DMS153 (cell line): Measurements from ENCODE around the gene SACS.

Source experiments
- DNase-seq: peaks from one replicate; lab custom pipeline; 2025; lab: John Stamatoyannopoulos, UW

Gene SACS

DNA sequence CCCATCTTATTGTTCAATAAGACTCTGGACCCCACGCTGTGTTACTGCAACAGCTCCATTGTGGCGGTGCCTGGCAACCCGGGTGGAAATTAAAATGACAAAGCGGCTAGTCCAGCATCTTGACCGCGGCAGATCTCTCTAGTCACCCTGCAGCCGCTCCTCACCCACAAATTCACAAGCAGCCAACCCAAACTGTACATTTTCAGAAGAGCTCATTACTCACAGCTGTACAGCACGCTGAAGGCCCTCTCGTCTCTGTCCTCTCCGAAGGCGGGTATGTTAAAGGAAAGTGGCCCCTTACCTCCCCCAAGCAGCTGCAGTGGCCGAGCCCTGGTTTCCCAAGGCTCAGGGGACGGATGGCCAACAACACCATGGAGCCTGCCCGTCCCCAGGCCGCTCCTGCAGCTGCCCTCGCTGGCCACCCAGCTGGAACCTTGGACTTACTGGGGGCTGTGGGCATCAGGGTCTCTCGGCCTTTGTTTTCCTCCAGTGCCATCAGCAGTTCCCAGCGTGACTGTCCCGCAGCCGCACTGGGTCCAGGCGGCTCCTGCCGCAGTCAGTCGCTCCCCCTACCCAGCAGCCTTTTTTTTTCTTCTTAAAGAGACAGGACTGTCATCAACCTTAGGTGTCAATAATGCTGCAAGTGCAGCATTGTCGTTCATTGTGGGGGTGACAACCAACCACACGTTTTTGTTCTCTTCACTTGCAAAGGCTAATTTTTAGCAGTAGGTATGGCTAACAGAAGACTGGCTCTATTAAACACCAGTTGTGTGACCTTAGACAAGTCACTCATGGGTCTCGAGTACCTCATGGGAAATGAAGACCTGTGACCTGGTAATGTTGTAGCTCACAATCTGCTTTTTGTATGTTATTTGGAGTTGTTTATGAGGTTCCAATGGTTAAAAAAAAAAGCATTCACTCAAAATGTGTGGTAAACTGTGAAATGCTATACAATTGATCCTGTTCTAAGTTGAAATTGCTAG, at the start of gene SACS:
SACS (minus strand) TSS at position 532 of the 983 bp plus-strand sequence. CDS start 22,463 bp downstream, outside the sequence.
- peak; percentile 21 for DNase-seq

DNA sequence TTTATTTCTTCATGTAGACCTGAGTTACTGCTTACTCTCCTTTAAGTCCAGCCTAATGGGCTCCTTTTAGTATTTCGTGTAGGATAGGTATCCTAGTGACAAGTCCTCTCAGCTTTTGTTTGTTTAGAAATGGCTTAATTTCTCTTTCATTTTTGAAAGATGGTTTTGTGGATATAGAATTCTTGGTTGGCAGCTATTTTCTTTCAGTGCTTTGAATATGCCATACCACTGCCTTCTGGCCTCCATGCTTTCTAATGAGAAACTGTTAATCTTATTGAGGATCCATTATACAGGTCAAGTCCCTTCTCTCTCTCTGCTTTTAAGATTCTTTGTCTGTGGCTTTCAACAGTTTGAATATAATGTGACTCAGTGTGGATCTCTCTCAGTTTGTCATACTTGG, 46.8 kb upstream of the SACS start:
- DNase-seq: no peak

DNA sequence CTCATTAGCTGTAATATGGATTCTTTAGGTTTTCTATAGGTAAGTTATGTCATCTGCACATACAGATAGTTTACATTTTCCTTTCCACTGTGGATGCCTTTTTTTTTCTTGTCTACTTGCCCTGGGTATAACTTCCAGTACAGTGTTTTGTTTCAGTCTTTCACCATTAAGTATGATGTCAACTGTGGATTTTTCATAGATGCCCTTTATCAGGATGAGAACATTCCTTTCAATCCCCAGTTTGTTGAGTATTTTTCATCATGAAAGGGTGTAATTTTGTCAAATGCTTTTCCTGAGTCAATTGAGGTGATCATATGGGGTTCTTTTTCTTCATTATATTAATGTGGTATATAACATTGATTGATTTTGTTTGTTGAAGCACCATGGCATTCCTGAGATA, 43.6 kb upstream of the SACS start:
- no peak for DNase-seq

- DNase-seq: no peak
These were observed 39.7 kb upstream of the SACS start for GRCh38 chr13:23473221-23473620.

DNA sequence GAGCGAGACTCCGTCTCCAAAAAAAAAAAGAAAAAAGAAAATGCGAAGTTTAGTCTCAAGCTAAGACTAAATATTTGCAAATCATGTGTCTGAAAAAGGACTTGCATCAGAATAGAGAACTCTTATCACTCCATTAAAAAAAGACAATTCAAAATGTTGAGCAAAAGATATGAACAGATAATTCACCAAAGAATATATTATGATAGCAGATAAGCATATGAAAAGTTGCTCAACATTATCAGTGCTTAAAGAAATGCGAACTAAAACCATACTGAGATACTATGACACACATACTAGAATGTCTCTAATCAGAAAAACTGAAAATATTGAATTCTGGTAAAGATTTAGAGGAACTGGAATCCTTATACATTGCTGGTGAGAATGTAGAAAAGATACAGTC, 38.7 kb upstream of the SACS start:
- DNase-seq: no peak

- DNase-seq: peak; percentile 32
These were observed 37.5 kb upstream of the SACS start for GRCh38 chr13:23470790-23471614.

GRCh38 chr13:23469951-23470421, 36.5 kb upstream of the SACS start:
- no peak for DNase-seq

GRCh38 chr13:23468811-23469210, 35.3 kb upstream of the SACS start:
- DNase-seq: no peak

DNA sequence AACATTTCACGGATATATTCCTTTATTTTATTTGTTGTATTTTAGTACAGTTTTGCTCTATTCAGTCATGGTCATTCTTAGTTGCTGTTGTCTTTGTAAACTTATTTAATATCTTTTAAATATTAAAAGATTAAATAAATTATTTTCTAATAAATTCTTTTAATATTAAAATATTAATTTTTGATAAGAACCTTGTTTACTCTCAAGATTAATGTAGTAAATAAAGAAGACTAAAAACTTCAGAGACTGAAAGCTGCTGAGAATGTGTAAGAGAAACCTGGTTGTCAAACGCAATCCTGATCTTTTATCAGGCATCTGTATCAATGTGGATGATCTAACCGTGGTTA, 34.4 kb upstream of the SACS start:
- no peak for DNase-seq

DNA sequence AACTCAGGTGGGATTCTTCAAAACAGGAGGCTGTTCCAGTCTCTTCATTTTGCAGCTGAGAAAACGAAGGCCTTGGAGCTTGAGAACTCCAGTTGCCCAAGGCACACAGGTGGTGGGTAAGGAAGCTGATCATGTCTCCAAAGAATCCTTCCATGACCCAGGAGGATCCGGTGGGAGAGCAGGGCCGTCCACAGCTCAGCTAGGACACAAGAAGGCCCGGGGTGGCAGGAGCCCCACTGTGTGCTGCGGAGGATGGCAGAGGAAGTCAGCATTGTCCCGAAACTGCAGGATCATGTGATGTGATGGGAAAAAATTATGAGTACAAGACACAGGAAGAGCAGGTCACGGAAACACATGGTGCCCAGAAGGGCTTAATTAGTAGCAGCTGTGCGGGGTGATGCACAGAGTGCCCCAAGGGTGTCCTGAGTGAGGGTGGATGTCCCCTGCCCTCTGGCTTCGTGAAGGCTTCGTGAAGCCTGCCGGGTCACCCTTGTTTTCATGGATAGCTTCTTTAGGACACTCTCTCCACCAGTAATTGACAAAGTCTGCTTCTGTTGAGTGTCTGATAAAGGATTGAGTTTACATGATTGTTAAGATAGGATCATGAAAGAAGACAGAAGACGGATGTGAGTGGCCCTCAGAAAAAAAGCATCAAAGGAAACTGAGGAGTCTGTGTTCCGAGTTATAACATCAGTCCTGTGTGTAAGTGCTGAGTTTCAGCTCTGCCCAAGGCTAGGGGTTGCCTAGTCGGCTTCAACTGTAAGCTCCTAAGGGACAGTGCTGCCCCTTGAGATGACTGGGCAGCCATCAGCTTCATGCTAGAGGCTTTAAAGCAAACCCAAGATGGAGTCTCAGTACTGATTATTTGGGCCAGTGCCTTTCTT, 33.8 kb upstream of the SACS start:
- DNase-seq: no peak

- peak; percentile 68 for DNase-seq
These were observed 32.9 kb upstream of the SACS start for GRCh38 chr13:23466144-23467002.

DNA sequence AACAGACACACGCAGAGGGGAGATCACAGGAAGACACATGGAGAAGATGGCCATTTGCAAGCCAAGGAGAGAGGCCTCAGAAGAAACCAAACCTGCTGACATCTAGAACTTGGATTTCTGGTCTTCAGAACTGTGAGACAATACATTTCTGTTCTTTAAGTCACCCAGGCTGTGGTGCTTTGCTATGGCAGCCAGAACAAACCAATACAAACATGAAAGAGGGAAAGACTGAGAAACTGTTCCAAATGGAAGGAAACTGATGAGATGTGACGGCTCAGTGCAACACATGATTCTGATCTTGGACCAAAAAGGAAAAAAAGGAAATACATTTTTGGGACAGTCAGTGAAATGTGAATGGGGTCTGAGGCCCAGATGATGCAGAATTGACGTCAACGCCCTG, 30.2 kb upstream of the SACS start:
- DNase-seq: no peak

- DNase-seq: no peak
These were observed 29.5 kb upstream of the SACS start for GRCh38 chr13:23462815-23463559.

GRCh38 chr13:23461544-23461943, 28.0 kb upstream of the SACS start:
- DNase-seq: no peak

DNA sequence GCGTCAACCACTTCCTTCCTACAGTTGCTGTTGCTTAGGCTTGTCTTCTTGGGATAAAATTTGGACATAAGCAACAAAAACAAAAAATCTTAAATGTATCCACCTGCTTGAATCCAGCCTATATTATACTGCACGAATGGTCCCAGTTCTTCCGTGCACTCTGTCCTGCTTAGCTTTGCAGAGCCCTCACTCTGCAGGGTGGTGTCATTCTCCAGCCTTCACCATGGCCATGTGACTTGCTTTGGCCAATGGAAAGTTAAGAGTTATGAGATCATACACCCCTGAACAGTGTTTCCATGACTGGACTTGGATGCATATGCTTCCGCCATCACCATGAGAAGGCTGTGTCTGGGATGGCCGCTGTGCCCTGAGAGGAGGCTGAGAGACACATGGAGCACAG, 27.4 kb upstream of the SACS start:
- DNase-seq: no peak

DNA sequence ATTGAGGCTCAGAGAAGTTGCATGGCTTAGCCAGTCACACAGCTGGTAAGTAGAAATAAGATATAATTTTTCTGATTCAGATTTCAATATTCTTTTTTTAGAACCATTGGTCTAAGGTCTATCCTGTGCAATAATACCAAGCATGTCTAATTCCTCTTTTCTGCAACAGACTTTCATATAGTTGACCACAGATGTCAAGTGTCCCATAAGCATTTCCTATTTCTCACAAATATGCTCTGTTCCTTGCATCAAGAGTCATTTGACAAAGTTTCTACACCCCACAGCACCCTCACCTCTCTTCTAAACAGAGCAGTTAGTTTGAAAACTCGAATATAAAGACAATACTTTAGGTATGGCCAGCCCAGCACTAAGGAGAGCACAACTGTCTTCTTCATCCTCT, 26.8 kb upstream of the SACS start:
- no peak for DNase-seq

- no peak for DNase-seq
These were observed 25.5 kb upstream of the SACS start for GRCh38 chr13:23458989-23459388.

DNA sequence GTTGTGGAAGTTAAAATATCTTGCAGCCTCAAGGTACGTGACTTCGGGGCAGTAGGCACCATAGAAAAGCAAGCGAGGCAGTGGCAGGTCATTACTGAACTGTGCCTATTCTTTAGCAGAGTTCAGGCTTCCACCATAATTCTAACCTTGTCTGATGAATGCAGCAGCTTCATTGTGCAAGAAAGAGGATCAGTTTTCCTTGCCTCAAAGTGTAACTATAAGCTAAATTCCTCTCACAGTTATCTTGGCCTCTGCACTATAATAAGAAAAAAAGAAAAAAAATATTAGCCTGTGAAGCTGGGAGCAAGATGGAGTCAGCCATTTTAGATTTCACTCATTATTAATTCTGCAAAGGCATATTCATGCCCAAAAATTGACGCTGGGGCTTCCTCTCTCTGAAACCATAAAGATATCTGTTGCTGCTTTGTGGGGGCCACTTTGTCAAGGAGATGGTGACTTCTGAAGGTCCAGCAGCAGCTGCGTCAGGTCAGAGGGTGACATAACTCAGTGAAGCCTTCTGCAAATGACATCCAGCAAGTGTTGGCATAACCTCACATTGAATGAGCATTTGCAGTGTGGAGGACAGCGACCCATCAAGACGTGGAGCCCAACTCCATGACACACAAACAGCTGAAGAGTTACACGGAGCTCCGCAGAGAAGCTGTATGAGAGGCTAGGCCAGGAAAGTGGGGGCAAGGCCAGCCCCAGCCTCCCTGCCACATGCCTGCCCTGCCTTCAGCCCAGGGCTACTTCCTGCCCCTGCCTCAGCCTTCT, 23.1 kb upstream of the SACS start:
- DNase-seq: no peak

DNA sequence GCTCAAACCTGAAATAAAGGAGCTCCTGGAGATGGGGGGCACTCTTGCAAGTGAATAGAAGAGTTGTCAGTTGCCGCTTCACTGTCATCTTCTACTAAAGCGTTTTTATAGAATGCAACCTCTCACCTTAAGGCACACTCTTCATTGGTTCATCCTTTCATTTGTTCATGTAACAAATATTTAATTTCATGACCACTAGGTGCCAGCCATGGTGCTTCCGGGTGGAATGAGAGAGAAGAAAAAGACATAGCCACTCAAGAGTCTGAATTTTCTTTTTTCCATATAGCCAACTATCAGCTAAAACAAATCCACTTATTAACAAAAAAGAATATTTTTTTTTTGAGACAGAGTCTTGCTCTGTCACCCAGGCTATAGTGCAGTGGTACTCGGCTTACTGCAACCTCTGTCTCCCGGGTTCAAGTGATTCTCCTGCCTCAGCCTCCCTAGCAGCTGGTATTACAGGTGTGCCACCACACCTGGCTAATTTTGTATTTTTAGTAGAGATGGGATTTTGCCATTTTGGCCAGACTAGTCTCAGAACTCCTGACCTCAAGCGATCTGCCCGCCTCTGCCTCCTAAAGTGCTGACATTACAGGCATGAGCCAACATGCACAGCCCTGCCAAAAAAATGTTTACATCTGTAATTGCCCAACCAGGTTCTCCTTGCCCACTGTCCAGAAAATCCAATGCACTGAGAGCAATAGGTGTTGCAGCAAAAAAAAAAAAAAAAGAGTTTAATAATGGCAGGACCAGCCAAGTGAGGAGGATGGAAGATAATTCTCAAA, 22.1 kb upstream of the SACS start:
- DNase-seq: no peak
